ENCODE measurements around the gene TARM1.

- TF ChIP-seq POLR2A (IDR thresholded peaks at IDR 0.05), result no peak
- TF ChIP-seq CTCF (IDR thresholded peaks at IDR 0.05), result no peak
Observed at GRCh38 chr19:54073829-54074228, 7.3 kb downstream of the TARM1 start.

Measured in uterus (tissue), 2 donors.